ENCODE results near the gene ATP6V1G1.

- TF ChIP-seq EZH2 (IDR thresholded peaks at IDR 0.05; ENCODE audit: borderline replicate concordance, insufficient read depth, low read length, poor library complexity, severe bottlenecking): no peak
- no peak for TF ChIP-seq CTCF (IDR thresholded peaks at IDR 0.05; ENCODE audit: poor library complexity, severe bottlenecking)
These were observed 29.4 kb upstream of the ATP6V1G1 start for GRCh38 chr9:114558027-114558675.

Measured in neural cell (in vitro differentiated cells).